DMS153 (cell line): ENCODE data around the gene DIP2B.
"Not testable (repeated sequence)": the region's sequence is repeated elsewhere in the genome, so short reads cannot be mapped to it uniquely, and the experiment has no call there.

Source experiments
- DNase-seq: peaks from one replicate; lab custom pipeline; 2025; lab: John Stamatoyannopoulos, UW

Gene DIP2B

DNA sequence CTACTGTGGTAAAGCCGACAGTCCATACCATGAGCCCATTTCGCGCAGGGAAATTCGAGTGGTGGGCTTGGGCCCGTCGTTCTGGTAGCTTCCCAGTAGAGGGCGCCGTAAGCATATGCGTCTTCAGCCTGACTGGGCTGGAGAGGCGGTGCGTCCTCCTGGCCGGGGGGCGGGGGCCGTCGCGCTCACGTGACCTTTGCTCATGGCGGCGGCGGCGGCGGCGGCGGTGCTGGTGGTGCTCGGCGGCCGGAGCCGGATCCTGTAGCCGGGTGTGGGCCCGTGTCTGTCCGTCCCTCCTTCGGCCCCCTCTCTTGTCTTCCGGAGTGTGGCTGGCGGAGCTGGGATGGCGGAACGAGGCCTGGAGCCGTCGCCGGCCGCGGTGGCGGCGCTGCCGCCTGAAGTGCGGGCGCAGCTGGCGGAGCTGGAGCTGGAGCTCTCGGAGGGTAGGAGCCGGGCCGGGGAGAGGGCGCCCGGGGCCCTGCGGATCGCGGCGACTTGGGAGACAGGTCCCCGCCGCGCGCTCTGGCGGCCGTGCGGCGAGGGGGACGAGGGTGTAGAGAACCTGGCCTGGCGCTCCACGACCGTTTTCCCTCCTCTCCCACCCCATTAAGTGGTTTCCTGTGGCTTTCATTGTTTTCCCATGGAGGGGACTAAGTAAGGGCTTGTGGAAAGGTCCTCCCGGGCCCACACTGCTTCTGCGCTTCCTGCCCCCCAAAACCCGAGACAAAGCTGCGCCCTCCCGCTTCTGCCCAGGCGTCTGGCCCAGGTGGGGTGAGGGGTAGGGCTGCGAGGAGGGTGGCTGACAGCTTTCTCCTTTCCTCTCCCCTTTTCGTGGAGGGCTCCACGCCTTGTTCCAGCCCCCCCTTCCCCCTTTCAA, at the start of gene DIP2B:
DIP2B (plus strand) TSS at position 188 of the 877 bp plus-strand sequence; CDS start at position 344, 156 bp downstream.
- peak; percentile 77 for DNase-seq

DNA sequence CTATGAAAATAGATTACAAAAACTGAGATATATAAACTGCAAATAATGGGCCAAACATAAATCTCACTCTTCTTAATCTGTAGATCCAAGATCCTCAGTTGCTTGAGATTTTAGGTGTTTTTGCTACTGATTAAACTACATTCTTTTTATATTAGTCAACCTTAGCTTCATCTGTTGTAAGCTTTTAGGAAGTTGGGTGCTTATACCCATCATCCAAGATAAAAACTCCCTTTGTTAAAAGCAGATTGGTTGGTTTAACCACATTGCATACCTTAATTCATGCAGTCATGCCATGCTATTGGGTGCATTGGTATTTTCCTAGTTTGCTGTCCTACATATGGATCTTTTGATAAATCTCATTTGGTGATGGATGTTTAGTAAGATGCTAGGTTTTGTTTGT, 46.2 kb upstream of the DIP2B start:
- no peak for DNase-seq

- DNase-seq = no peak
Measured at GRCh38 chr12:50467439-50467838, 37.3 kb upstream of the DIP2B start.

GRCh38 chr12:50477241-50477832, 27.4 kb upstream of the DIP2B start:
- DNase-seq = no peak

DNA sequence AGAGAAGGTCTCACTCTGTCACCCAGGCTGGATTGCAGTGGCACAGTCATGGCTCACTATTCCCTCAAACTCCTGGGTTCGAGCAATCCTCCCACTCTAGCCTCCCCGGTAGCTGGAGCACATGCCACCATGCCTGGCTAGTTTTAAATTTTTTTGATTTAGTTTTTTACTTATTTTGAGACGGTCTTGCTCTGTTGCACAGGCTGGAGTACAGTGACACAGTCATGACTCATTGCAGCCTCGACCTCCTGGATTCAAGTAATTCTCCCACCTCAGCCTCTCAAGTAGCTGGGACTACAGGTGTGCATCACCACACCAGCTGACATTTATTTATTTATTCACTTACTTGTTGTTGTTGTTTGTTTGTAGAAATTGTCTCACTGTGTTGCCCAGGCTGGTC, 22.2 kb upstream of the DIP2B start:
- no peak for DNase-seq

GRCh38 chr12:50483488-50483887, 21.3 kb upstream of the DIP2B start:
- no peak for DNase-seq

- no peak for DNase-seq
Measured at GRCh38 chr12:50488801-50489200, 16.0 kb upstream of the DIP2B start.

GRCh38 chr12:50498119-50498518, 6.7 kb upstream of the DIP2B start:
- not testable (repeated sequence) for DNase-seq

- no peak for DNase-seq
Measured at GRCh38 chr12:50505675-50506530, 1.1 kb downstream of the DIP2B start.

- no peak for DNase-seq
Measured at GRCh38 chr12:50506753-50507473, 2.1 kb downstream of the DIP2B start.

DNA sequence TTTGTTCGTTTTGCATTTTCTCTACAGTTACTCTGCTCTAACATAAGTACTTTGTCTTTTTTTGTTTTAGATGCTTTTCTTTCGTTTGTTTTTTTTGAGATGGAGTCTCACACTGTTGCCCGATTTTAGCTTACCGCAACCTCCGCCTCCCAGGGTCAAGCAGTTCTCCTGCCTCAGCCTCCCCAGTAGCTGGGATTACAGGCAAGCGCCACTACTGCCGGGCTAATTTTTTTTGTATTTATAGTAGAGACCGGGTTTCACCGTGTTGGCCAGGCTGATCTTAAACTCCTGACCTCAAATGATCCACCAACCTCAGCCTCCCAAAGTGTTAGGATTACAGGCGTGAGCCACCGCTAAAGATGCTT, 2.7 kb downstream of the DIP2B start:
- DNase-seq = no peak

DNA sequence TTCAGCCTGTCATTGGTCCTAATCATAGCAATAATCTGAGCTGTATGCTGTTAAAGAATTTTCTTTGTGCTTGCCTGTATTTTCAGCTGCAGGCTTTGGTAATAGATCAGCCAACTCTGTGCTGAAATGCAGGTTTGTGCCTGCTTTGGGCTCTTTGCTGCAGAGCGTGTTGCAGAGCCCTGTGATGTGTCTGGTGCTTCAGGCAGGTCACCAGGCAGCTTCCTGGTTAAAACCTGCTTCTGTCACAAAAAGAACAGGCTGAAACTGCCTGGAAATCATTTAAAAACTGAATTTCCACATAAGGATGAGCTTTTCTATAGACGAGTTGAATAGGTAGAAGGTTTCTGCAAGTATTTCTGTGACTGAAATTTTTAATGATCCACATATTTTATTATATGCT, 3.1 kb downstream of the DIP2B start:
- DNase-seq = no peak

- no peak for DNase-seq
Measured at GRCh38 chr12:50508414-50508813, 3.6 kb downstream of the DIP2B start.

DNA sequence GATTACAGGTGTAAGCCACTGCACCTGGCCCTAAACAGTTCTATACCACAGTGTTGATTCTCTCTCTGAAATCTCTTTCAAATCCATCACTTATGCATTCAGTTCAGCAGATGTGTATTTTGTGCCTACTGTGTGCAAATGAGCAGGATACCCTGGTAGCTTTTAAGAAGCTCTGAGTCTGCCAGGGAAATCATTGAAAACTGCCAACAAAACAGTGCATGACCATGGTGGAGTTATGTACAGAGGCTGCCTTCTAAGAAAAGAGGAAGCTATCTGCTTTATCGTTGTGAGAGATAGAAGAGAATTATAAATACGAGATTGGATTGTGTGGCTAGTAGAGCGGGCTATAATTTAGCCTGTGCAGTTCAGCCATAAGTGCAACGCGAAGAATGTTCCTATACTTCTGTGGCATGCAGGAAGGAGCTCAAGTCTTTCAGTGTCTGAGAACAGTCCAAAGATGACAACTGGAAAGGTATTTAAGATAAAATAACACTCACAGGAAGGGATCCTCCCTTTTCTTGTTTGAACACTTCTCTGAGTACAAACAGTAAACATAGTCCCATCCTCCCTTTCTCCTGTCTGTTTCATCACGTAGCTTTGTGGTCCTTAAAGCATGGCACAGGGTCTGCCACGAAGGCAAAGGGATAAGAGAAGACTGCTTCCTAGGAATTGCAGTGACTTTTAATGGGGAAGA, 4.3 kb downstream of the DIP2B start:
- DNase-seq = no peak

GRCh38 chr12:50514526-50515276, 9.9 kb downstream of the DIP2B start:
- no peak for DNase-seq

GRCh38 chr12:50515587-50515986, 10.8 kb downstream of the DIP2B start:
- no peak for DNase-seq

- no peak for DNase-seq
Measured at GRCh38 chr12:50517421-50518048, 12.8 kb downstream of the DIP2B start.

DNA sequence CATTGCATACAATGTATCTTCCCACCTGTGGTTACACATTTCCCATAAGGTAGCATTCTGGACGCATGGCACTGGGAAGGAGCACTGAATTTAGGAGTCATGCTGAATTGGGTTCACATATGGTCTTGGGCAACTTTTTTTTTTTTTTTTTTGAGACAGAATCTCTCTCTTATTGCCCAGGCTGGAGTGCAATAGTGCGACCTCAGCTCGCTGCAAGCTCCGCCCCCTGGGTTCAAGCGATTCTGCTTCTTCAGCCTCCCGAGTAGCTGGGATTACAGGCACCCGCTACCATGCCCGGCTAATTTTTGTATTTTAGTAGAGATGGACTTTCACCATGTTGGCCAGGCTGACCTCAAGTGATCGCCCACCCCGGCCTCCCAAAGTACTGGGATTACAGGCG, 13.3 kb downstream of the DIP2B start:
- no peak for DNase-seq

DNA sequence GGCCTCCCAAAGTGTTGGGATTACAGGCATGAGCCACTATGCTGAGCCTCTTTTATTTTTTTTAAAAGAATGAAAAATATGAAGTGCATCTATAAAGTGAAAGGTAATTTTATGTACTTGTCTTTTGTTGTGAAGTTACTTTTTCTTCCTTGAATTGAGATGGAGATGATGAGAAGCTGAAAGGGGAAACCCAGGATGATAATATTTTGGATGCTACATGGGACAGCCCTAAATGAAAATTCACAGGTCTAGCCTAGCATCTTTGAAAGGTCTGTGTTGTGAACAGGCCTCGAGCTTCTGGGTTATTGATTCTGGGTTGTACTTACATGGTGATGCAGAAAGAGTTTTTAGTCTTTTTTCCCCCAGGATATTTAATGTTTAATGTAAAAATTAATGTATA, 14.6 kb downstream of the DIP2B start:
- DNase-seq = no peak
